ENCODE measurements around the gene MGAM2. TPM values are rescaled to one million over a fixed set of nuclear protein-coding genes. Genes with fewer than 3 reads are reported as not detected.

The MGAM2 gene
- total and polyA plus RNA-seq, 2 of the 4 experiments (the other 2 are of a cell fraction) = not detected

DNA sequence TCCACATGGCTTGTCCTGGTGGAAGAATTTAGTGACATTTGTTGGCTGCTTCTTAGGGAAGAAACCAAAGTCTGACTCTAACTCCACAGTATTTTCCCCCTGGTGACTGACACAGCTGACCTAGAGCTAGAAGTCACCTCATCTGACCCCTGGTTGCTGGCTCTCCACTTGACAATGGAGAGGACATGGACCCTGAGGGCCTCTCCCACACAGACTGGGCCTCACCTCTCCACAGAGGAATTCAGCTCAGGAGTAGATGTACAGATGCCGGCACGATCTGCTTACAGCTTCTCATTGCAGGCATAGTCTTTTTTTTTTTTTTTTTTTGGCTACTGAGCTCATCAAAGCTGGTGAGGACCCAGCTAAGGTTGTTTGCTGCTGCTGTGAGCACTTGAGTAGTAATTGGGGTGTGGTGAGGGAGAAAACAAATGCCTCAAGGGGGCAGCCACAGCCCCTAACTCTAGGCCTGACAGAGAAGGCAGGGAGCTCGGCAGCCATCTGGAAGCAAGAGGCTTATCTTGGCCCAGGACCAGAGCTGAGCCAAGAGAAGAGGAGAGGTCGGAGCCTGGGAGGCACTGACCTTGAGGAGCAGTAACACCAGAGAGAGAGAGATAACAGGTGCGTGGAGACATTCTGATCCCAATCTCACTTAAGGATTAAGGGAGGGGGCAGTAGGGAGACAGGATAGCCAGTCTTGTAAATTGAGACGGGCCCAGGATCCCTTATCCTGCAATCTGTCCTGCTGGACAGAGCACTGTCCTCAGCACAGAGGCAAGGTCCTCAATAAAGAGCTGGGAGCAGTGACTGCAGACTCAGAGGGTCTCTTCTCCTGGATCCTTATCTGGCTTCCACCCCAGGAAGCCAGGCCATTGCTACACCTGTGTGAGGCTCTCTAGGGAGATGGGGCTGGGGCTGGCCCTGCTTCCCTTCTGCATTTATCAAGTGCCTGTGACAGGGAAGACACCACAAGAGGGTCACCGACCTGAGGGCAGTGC lies 136.9 kb downstream of the MGAM2 start (continued):
- TF ChIP-seq, protein P1, sequence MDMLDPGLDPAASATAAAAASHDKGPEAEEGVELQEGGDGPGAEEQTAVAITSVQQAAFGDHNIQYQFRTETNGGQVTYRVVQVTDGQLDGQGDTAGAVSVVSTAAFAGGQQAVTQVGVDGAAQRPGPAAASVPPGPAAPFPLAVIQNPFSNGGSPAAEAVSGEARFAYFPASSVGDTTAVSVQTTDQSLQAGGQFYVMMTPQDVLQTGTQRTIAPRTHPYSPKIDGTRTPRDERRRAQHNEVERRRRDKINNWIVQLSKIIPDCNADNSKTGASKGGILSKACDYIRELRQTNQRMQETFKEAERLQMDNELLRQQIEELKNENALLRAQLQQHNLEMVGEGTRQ (IDR thresholded peaks at IDR 0.05; ENCODE audit: low read depth, low read length) = no peak

- Histone ChIP-seq H4K5ac (ENCODE audit: low read depth, low read length) (no peak overlapping the region), H2AFZ (replicated peaks; ENCODE audit: low read length, poor library complexity) (no peak overlapping the region), H3K9ac (ENCODE audit: low read depth, low read length) (no peak overlapping the region), H3K4me1 (ENCODE audit: control insufficient read depth, insufficient read depth, low read length) (no peaks in the 10 kb centered on the region), H3K79me1 (ENCODE audit: low read depth in 1 of 2, low read length in 2 of 2) (no peaks in the 10 kb centered on the region), H3K18ac (ENCODE audit: low read depth, low read length) (no peak overlapping the region), H3K9me3 (ENCODE audit: control insufficient read depth, insufficient read depth, low read length) (peaks cover 28% of the 10 kb centered on the region), H3K4me2 (ENCODE audit: low read depth, low read length) (no peak overlapping the region), H4K20me1 (ENCODE audit: insufficient read depth, low read length) (no peaks in the 10 kb centered on the region), H2BK5ac (ENCODE audit: low read depth, low read length, poor library complexity, severe bottlenecking) (no peak overlapping the region), H3K14ac (replicated peaks; ENCODE audit: low read depth, low read length) (no peak overlapping the region), H3K23ac (ENCODE audit: low read depth, low read length) (no peak overlapping the region), H3K27me3 (ENCODE audit: control insufficient read depth, insufficient read depth, low read length) (no peaks in the 10 kb centered on the region), H3K36me3 (ENCODE audit: control insufficient read depth, insufficient read depth, low read length) (no peaks in the 10 kb centered on the region), H2BK20ac (ENCODE audit: low read depth, low read length) (no peak overlapping the region), H3K4me3 (ENCODE audit: insufficient read depth, low read depth, low read length) (no peak overlapping the region), H3K9me1 (ENCODE audit: insufficient read depth, low read length) (no peaks in the 10 kb centered on the region), H4K91ac (ENCODE audit: insufficient read depth, low read depth, low read length) (no peak overlapping the region), H3K4ac (ENCODE audit: low read depth, low read length) (no peak overlapping the region), H3K56ac (ENCODE audit: extremely low read depth, insufficient read depth, low read length) (no peak overlapping the region), H2AK9ac (replicated peaks; ENCODE audit: low read depth, low read length, poor library complexity) (no peak overlapping the region), H2AK5ac (ENCODE audit: low read depth, low read length) (no peak overlapping the region), H2BK120ac (ENCODE audit: low read depth, low read length) (no peak overlapping the region), H4K8ac (ENCODE audit: low read depth in 2 of 2, low read length in 2 of 2) (no peak overlapping the region), H2BK15ac (ENCODE audit: low read depth, low read length) (no peak overlapping the region), H3K27ac (ENCODE audit: insufficient read depth, low read length) (no peak overlapping the region)
- ChIA-PET CTCF (no interaction called here), POLR2A (ENCODE audit: unreplicated experiment) (no interaction called here)
- dilution Hi-C loops (cut with HindIII; ENCODE audit: low sequenced_read_pairs, unreplicated experiment) (no loop called here), intact Hi-C loops (cut with micrococcal nuclease) (no loop called here), in situ Hi-C loops (cut with MboI; ENCODE audit: low sequenced_read_pairs) (no loop called here)
- TF ChIP-seq RCOR1 (IDR thresholded peaks at IDR 0.05; ENCODE audit: insufficient replicate concordance, low read length) = no peak
- no peak for TF ChIP-seq MAZ (IDR thresholded peaks at IDR 0.05; ENCODE audit: borderline replicate concordance, low read depth, low read length)
- TF ChIP-seq, protein P2, sequence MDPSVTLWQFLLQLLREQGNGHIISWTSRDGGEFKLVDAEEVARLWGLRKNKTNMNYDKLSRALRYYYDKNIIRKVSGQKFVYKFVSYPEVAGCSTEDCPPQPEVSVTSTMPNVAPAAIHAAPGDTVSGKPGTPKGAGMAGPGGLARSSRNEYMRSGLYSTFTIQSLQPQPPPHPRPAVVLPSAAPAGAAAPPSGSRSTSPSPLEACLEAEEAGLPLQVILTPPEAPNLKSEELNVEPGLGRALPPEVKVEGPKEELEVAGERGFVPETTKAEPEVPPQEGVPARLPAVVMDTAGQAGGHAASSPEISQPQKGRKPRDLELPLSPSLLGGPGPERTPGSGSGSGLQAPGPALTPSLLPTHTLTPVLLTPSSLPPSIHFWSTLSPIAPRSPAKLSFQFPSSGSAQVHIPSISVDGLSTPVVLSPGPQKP (IDR thresholded peaks at IDR 0.05; ENCODE audit: borderline replicate concordance, low read depth, low read length) = no peak
- TF ChIP-seq FOS (IDR thresholded peaks at IDR 0.05; ENCODE audit: low read depth, low read length) = no peak
- TF ChIP-seq CHD1 (IDR thresholded peaks at IDR 0.05; ENCODE audit: low read depth, low read length) = no peak
- TF ChIP-seq NFE2L2 (IDR thresholded peaks at IDR 0.05; ENCODE audit: low read depth, low read length) = no peak
- no peak for TF ChIP-seq MAFK (IDR thresholded peaks at IDR 0.05; ENCODE audit: low read depth, low read length)
- no peak for TF ChIP-seq SMC3 (IDR thresholded peaks at IDR 0.05; ENCODE audit: low read depth, low read length)
- no peak for TF ChIP-seq POLR2A (IDR thresholded peaks at IDR 0.05; ENCODE audit: low read depth, low read length)
- TF ChIP-seq, protein P3, sequence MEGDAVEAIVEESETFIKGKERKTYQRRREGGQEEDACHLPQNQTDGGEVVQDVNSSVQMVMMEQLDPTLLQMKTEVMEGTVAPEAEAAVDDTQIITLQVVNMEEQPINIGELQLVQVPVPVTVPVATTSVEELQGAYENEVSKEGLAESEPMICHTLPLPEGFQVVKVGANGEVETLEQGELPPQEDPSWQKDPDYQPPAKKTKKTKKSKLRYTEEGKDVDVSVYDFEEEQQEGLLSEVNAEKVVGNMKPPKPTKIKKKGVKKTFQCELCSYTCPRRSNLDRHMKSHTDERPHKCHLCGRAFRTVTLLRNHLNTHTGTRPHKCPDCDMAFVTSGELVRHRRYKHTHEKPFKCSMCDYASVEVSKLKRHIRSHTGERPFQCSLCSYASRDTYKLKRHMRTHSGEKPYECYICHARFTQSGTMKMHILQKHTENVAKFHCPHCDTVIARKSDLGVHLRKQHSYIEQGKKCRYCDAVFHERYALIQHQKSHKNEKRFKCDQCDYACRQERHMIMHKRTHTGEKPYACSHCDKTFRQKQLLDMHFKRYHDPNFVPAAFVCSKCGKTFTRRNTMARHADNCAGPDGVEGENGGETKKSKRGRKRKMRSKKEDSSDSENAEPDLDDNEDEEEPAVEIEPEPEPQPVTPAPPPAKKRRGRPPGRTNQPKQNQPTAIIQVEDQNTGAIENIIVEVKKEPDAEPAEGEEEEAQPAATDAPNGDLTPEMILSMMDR (conservative IDR thresholded peaks at IDR 0.05; ENCODE audit: low read depth, low read length) = no peak
- TF ChIP-seq BHLHE40 (IDR thresholded peaks at IDR 0.05; ENCODE audit: low read depth, low read length) = no peak
- ATAC-seq (ENCODE audit: low read depth) = no peak
- DNase-seq = no peak
- no TSS peak for BruUV-seq (replicated peaks)
Measured at GRCh38 chr7:142249918-142250317, 138.4 kb downstream of the MGAM2 start.

Measured in IMR-90 (cell line).